ENCODE measurements around the gene LDLRAD4.

GRCh38 chr18:13443552-13443951 is 225.0 kb downstream of the LDLRAD4 start:
- TF ChIP-seq, protein P1, sequence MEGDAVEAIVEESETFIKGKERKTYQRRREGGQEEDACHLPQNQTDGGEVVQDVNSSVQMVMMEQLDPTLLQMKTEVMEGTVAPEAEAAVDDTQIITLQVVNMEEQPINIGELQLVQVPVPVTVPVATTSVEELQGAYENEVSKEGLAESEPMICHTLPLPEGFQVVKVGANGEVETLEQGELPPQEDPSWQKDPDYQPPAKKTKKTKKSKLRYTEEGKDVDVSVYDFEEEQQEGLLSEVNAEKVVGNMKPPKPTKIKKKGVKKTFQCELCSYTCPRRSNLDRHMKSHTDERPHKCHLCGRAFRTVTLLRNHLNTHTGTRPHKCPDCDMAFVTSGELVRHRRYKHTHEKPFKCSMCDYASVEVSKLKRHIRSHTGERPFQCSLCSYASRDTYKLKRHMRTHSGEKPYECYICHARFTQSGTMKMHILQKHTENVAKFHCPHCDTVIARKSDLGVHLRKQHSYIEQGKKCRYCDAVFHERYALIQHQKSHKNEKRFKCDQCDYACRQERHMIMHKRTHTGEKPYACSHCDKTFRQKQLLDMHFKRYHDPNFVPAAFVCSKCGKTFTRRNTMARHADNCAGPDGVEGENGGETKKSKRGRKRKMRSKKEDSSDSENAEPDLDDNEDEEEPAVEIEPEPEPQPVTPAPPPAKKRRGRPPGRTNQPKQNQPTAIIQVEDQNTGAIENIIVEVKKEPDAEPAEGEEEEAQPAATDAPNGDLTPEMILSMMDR (IDR thresholded peaks at IDR 0.05; ENCODE audit: insufficient read depth, low read length, poor library complexity, severe bottlenecking), result no peak
- no peak for TF ChIP-seq EZH2phosphoT487 (conservative IDR thresholded peaks at IDR 0.05; ENCODE audit: low read length)

Measured in SU-DHL-6 (cell line).